Mesodermal cell (in vitro differentiated cells): ENCODE results near the gene PIGX.
"Not testable (repeated sequence)": the region's sequence is repeated elsewhere in the genome, so short reads cannot be mapped to it uniquely, and the experiment has no call there.

ENCODE experiments used
- H3K27ac ChIP-seq: 2 replicates; pipeline ENCODE4 v1.7.0; 2013; ENCODE audit warnings: mild to moderate bottlenecking, low read depth, low read length, moderate library complexity; ENCODE audit not compliant: severe bottlenecking
- H3K36me3 ChIP-seq: 2 replicates; pipeline ENCODE4 v1.7.1; 2013; ENCODE audit warnings: mild to moderate bottlenecking, low read length, moderate library complexity; ENCODE audit not compliant: control insufficient read depth, insufficient read depth
- H3K4me1 ChIP-seq: one replicate; pipeline ENCODE4 v1.7.1; 2013; ENCODE audit warnings: mild to moderate bottlenecking, low read length; ENCODE audit not compliant: insufficient read depth, control insufficient read depth, poor library complexity, severe bottlenecking
- H3K4me3 ChIP-seq: 2 replicates; pipeline ENCODE4 v1.7.0; 2013; ENCODE audit warnings: low read length, control low read depth, mild to moderate bottlenecking; ENCODE audit not compliant: insufficient read depth, poor library complexity, severe bottlenecking; ENCODE audit errors: extremely low read depth
- H3K9me3 ChIP-seq: 2 replicates; pipeline ENCODE4 v1.7.1; 2013; ENCODE audit warnings: mild to moderate bottlenecking, low read length, moderate library complexity; ENCODE audit not compliant: control insufficient read depth
- WGBS, 2 experiments: methylation state at CpG; one replicate each; pipeline ENCODE4 v1.1.5; 2013; ENCODE audit warnings: missing lambda C conversion rate in 2 of 2; ENCODE audit not compliant: insufficient coverage in 2 of 2; 5-methylcytosine and 5-hydroxymethylcytosine counted together

Gene PIGX

DNA sequence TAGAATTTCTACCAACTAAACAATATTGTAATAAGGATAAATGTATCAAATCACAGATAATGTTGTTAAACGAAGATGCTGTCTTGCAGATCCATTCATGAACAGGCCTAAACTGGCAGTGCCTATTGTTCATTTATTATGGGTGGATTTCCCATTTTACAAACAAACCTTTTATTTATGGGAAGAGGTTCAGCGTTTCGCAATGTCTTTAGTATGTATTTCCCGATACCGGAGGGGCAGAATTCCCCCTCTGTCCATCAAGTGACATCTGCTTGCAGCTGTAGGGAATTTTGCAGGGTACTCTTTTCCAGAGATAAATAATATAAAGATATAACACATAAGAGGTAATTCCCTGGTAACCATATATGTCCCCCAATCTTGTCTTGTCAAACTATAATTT lies 5.8 kb upstream of the PIGX start:
- H3K4me3 ChIP-seq = no peak overlapping the region
- H3K4me1 ChIP-seq = no peaks in the 10 kb centered on the region
- H3K9me3 ChIP-seq = no peaks in the 10 kb centered on the region
- H3K36me3 ChIP-seq = no peaks in the 10 kb centered on the region
- H3K27ac ChIP-seq = no peak overlapping the region
- no CpG with 5 or more reads among the region's 5 CpGs for WGBS, 2 experiments

DNA sequence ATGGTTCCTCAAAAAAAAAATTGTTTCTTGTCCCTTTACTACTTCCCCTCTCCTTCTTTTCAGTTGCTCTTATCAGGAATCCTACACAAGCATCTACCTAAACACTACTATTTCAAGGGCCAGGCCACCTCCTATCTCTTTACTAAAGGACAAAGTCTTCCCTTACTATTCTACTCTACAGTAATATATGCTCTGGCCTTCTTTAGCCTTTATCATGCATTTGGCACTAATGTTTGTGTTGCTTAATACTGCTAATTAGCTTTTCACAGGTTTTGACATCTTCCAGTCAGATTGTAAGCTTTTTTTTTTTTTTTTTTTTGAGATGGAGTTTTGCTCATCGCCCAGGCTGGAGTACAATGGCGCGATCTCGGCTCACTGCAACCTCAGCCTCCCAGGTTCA lies 5.4 kb upstream of the PIGX start:
- H3K9me3 ChIP-seq = no peaks in the 10 kb centered on the region
- no peak overlapping the region for H3K27ac ChIP-seq
- no peaks in the 10 kb centered on the region for H3K4me1 ChIP-seq
- 94 to 100% methylated on average over 3 to 4 of the region's 4 CpGs for WGBS, 2 experiments
- H3K36me3 ChIP-seq = no peaks in the 10 kb centered on the region
- H3K4me3 ChIP-seq = no peak overlapping the region

DNA sequence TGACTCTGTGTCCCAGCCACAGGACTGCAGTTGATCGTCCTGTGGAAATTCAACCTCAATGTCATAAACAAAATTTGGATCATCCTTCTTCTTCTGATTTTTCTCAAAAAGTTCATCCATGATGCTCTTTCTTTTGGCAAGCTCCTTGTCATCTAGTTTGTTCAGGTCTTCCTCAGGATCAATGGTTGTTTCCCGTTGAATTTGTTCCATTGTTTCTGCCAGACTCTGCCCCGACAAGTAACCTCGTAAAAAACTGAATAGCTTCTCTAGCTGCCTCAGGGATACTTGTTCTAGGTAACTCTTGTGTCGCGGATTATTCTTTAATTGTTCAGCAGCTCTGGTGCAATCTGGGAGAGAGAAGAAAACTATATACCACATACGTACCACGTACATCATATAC lies 4.6 kb upstream of the PIGX start:
- WGBS, 2 experiments = 92% methylated on average over 4 to 6 of the region's 8 CpGs
- no peaks in the 10 kb centered on the region for H3K9me3 ChIP-seq
- no peak overlapping the region for H3K27ac ChIP-seq
- no peak overlapping the region for H3K4me3 ChIP-seq
- H3K4me1 ChIP-seq = no peaks in the 10 kb centered on the region
- H3K36me3 ChIP-seq = no peaks in the 10 kb centered on the region

DNA sequence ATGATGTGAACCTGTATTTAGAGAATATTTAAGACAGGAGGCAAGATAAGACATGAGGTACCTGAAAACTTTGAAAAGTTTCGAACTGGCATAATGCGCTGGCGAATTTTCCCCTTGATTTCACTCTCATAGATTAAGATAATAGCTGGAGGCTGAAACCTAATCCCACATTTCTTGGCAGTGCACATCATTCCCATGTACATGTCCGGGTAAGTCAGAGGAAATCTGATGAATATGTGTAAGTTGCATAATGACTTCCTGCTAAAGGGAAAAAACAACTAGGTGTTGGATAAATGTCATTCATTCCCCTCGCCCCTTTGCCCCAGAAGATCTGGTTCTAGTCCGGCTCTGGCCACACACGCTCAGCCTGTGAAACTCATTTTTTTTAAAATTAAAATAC lies 3.7 kb upstream of the PIGX start:
- no peaks in the 10 kb centered on the region for H3K36me3 ChIP-seq
- no peak overlapping the region for H3K27ac ChIP-seq
- no peak overlapping the region for H3K4me3 ChIP-seq
- no peaks in the 10 kb centered on the region for H3K9me3 ChIP-seq
- H3K4me1 ChIP-seq = no peaks in the 10 kb centered on the region
- 84% methylated on average over 3 to 4 of the region's 7 CpGs for WGBS, 2 experiments

DNA sequence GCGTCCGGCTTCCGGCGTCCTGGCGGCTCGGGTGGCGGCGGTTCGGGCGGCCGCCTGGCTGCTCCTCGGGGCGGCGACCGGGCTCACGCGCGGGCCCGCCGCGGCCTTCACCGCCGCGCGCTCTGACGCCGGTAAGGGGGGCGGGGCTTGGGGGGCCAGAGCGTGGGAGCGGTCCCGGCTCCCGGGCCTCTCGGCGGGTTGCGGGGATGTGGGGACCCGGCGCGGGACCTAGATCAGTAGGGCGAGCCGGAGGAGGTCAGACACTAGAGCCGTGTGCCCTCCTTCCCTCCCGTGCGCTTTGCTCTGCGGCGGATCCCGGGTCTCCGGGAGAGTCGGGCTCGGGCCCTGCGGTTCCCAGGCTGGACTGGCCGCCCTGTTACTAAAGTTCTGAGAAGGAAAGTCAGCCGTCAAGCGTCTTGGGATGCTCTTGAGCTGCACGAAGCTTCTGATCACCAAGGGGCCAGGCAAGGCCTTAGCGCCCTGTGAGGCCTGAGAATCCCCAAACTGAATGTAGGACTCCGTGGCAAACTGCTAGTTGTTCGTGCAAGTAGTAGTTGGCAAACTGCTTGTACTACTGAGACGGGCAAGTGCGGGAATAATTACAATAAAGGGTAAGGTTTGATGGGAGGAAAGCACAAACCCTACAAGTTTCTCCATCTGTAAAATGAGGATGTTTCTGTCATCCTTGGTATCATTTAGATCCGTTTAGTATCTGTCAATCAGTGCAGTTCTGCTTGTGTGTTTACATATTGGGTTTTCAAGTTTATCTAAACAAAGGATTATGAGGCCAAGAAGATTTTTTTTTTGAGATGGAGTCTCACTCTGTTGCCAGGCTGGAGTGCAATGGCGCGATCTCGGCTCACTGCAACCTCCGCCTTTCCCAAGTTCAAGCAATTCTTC lies 587 bp downstream of the PIGX start:
- Histone ChIP-seq H3K27ac (peak overlapping the region; percentile 81), H3K4me3 (peak overlapping the region; percentile 68), H3K36me3 (no peaks in the 10 kb centered on the region), H3K9me3 (no peaks in the 10 kb centered on the region), H3K4me1 (no peaks in the 10 kb centered on the region)
- WGBS, 2 experiments = 8 to 10% methylated on average over 49 to 52 of the region's 64 CpGs

DNA sequence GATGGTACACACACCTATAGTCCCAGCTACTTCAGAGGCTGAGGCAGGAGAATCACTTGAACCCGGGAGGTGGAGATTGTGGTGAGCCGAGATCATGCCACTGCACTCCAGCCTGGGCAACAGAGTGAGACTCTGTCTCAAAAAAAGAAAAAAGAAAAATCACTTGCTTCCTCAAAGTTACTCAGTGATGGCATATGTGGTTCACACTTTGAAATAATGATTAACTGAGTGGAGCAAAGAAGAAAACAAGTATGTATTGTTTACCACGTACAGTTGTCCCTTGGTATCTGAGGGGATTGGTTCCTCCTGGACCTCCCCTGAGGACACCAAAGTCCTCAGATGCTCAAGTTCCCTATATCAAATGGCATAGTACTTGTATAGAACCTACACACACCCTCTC lies 5.0 kb downstream of the PIGX start:
- not testable (repeated sequence) for H3K4me3 ChIP-seq, H3K27ac ChIP-seq, H3K4me1 ChIP-seq
- peaks cover 24% of the 10 kb centered on the region for H3K36me3 ChIP-seq
- WGBS, 2 experiments = 100% methylated on average over 1 to 2 of the region's 3 CpGs
- H3K9me3 ChIP-seq = peaks cover 10% of the 10 kb centered on the region

DNA sequence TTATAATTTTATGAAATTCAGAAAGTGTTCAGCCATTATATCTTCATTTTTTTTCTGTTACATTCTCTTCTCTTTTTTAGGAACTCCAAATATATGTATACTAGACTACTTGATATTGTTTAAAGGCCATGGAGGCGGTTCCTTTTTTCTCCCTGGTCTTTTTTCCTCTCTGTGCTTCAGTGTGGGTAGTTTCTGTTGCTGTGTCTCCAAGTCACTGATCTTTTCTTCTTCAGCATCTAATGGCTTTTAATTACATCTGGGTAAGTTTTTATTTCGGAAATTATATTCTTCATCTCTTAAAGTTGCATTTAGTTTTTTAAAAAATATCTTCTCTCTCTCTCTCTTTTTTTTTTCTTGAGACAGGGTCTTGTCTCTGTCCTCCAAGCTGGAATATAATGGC lies 8.9 kb downstream of the PIGX start:
- H3K36me3 ChIP-seq = peaks cover 38% of the 10 kb centered on the region
- WGBS, 2 experiments = 80% methylated on average over 1 of the region's 2 CpGs; no CpG with 5 or more reads in 1 of the 2 experiments

DNA sequence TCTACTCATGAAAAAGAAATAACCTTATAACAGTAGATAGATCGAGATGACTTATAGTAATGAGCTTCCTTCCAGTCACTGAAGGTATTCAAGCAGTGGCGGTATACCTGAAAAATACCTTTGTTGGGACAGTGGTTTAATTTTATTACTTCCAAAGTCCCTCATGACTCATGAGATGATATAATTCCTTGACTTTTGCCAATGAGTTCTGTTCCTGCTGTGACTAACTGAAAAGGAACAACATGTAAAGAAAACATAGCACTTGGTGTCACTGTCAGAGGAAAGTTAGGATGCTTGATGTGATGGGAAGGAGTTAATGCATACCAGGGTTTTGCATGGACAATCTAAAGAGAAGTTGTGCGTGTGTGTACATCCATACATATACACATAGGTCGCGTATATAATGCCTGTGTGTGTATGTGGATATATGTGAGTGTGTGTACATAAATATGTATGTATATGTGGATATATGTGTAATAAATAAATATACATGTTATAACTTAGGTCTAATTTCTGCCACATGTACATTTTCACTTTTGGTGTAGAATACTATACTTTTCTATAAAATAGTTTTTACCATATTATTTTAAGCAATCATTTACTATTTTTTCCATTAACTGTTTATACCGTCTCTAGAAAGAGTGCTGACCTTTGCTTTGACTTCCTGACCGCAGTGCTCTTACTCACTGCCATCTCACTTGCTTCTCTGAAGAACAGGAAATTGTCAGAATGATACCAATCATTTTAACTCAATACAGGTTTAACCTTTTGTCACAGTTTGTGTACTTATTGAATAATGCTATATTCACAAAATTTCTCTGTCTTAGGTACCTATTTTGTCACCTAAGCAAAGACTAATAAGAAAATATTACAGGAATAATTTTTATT lies 14.9 kb downstream of the PIGX start:
- no peak overlapping the region for H3K4me3 ChIP-seq
- 90 to 100% methylated on average over 2 to 3 of the region's 7 CpGs for WGBS, 2 experiments
- H3K36me3 ChIP-seq = peaks cover 30% of the 10 kb centered on the region

More for the DNA sequence above, 8.9 kb downstream of the PIGX start:
- Histone ChIP-seq H3K4me1 (no peaks in the 10 kb centered on the region), H3K27ac (no peak overlapping the region), H3K9me3 (peaks cover 10% of the 10 kb centered on the region), H3K4me3 (no peak overlapping the region)

DNA sequence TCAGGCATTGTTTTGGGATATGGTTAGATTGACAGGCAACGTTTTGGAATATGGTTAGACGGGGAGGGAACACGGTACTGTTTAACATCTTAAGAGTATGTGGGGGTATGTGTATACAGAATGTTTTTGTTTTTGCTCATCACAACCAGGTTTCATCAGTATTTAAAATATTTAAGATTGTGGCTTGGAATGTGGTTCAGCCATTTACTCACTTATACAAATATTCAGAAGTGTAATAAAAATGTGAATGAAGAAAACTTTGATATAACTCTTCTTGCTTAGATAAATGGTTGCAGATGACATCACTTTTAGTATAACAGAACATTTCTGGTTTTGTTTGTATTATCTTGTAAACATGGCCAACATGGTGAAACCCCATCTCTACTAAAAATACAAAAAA lies 23.6 kb downstream of the PIGX start:
- no peak overlapping the region for H3K27ac ChIP-seq
- H3K4me1 ChIP-seq = no peaks in the 10 kb centered on the region
- no peak overlapping the region for H3K4me3 ChIP-seq
- peaks cover 8% of the 10 kb centered on the region for H3K36me3 ChIP-seq
- H3K9me3 ChIP-seq = no peaks in the 10 kb centered on the region
- 92% methylated on average over 2 of the region's 3 CpGs; no CpG with 5 or more reads in 1 of the 2 experiments for WGBS, 2 experiments

More for the DNA sequence above, 14.9 kb downstream of the PIGX start:
- no peak overlapping the region for H3K27ac ChIP-seq
- no peaks in the 10 kb centered on the region for H3K9me3 ChIP-seq
- H3K4me1 ChIP-seq = no peaks in the 10 kb centered on the region

DNA sequence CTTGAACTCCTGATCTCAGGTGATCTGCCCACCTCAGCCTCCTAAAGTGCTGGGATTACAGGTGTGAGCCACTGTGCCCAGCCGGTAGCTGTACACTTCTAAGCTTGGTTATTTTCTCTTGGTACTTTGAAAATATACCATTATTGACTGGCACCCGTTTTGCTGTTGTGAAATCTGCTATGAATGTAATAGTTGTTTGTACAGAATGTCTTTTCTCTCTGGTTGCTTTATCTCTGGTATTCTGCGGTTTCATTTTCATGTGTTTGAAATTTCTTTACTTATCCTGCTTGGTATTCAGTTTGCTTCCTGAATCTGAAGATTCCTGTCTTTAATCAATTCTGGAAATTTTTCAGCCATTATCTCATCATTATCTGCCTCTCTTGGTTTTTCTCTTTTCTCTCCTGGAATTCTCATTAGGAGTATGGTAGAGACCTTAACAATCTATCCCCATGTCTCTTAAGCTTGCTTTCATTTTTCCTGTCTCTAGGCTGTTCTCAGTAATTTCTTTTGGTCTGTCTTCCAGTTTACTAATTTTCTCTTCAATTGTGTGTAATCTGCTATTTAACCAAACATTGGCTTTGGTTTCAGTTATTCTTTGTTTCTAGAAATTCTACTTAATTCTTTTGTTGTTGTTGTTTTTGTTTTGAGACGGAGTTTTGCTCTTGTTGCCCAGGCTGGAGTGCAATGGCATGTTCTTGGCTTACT lies 24.6 kb downstream of the PIGX start:
- Histone ChIP-seq H3K4me3 (no peak overlapping the region), H3K27ac (no peak overlapping the region), H3K36me3 (peaks cover 3% of the 10 kb centered on the region), H3K9me3 (no peaks in the 10 kb centered on the region), H3K4me1 (no peaks in the 10 kb centered on the region)
- WGBS, 2 experiments = 100% methylated on average over 1 of the region's 4 CpGs; no CpG with 5 or more reads in 1 of the 2 experiments
